IPS-15b (cell line): ENCODE data around the gene MRPL37.

Experiments used
- H3K27me3 ChIP-seq: one replicate; pipeline ENCODE4 v1.6.1; 2013; ENCODE audit warnings: low read length; ENCODE audit not compliant: control insufficient read depth, insufficient read depth
- H3K36me3 ChIP-seq: one replicate; pipeline ENCODE4 v1.6.1; 2013; ENCODE audit warnings: low read length; ENCODE audit not compliant: control insufficient read depth, insufficient read depth
- H3K4me1 ChIP-seq: one replicate; pipeline ENCODE4 v1.6.1; 2013; ENCODE audit warnings: mild to moderate bottlenecking, low read length; ENCODE audit not compliant: control insufficient read depth, insufficient read depth
- H3K4me3 ChIP-seq: one replicate; pipeline ENCODE4 v1.5.1; 2013; ENCODE audit warnings: low read depth, low read length
- H3K9ac ChIP-seq: one replicate; pipeline ENCODE4 v1.6.1; 2013; ENCODE audit warnings: low read depth, mild to moderate bottlenecking, low read length
- H3K9me3 ChIP-seq: one replicate; pipeline ENCODE4 v1.6.1; 2013; ENCODE audit warnings: mild to moderate bottlenecking, low read length; ENCODE audit not compliant: control insufficient read depth, insufficient read depth

Gene MRPL37

GRCh38 chr1:54199765-54200518, at the start of gene MRPL37, which contains the start of gene CYB5RL:
MRPL37 (plus strand) TSS chr1:54200167; CDS start chr1:54200244, 77 bp downstream.
CYB5RL (minus strand) TSS chr1:54200030; CDS start chr1:54195616, 4,414 bp downstream.
- peak within 1 kb of the TSS; percentile 82 for H3K4me3 ChIP-seq
- peaks cover 5% of the 10 kb centered on the region for H3K4me1 ChIP-seq
- no peaks in the 10 kb centered on the region for H3K9me3 ChIP-seq
- no peaks in the 10 kb centered on the region for H3K27me3 ChIP-seq
- peak within 1 kb of the TSS; percentile 95 for H3K9ac ChIP-seq
- H3K36me3 ChIP-seq = peaks cover 6% of the 10 kb centered on the region

- H3K4me3 ChIP-seq = no peak overlapping the region
- H3K36me3 ChIP-seq = no peaks in the 10 kb centered on the region
- H3K9me3 ChIP-seq = no peaks in the 10 kb centered on the region
- no peaks in the 10 kb centered on the region for H3K27me3 ChIP-seq
- peaks cover 3% of the 10 kb centered on the region for H3K4me1 ChIP-seq
- H3K9ac ChIP-seq = no peak overlapping the region
Measured at GRCh38 chr1:54151013-54151412, 49.0 kb upstream of the MRPL37 start.

- H3K4me3 ChIP-seq = no peak within 1 kb of the TSS
- H3K9ac ChIP-seq = no peak within 1 kb of the TSS
- H3K27me3 ChIP-seq = no peaks in the 10 kb centered on the region
- H3K4me1 ChIP-seq = peaks cover 3% of the 10 kb centered on the region
- H3K36me3 ChIP-seq = no peaks in the 10 kb centered on the region
- no peaks in the 10 kb centered on the region for H3K9me3 ChIP-seq
Measured at GRCh38 chr1:54152696-54153095, 47.3 kb upstream of the MRPL37 start, which contains the start of gene CDCP2. CDCP2 (minus strand) TSS chr1:54153000; CDS start chr1:54152922, 78 bp downstream.

GRCh38 chr1:54153535-54154439, 46.2 kb upstream of the MRPL37 start:
- Histone ChIP-seq H3K9ac (no peak overlapping the region), H3K4me1 (peaks cover 3% of the 10 kb centered on the region), H3K36me3 (no peaks in the 10 kb centered on the region), H3K4me3 (no peak overlapping the region), H3K27me3 (no peaks in the 10 kb centered on the region), H3K9me3 (no peaks in the 10 kb centered on the region)

GRCh38 chr1:54156201-54156600, 43.8 kb upstream of the MRPL37 start:
- H3K9ac ChIP-seq = no peak overlapping the region
- no peaks in the 10 kb centered on the region for H3K36me3 ChIP-seq
- peaks cover 3% of the 10 kb centered on the region for H3K4me1 ChIP-seq
- H3K9me3 ChIP-seq = no peaks in the 10 kb centered on the region
- H3K4me3 ChIP-seq = no peak overlapping the region
- H3K27me3 ChIP-seq = no peaks in the 10 kb centered on the region

- no peaks in the 10 kb centered on the region for H3K36me3 ChIP-seq
- peaks cover 3% of the 10 kb centered on the region for H3K4me1 ChIP-seq
- no peak overlapping the region for H3K4me3 ChIP-seq
- no peak overlapping the region for H3K9ac ChIP-seq
- no peaks in the 10 kb centered on the region for H3K27me3 ChIP-seq
- no peaks in the 10 kb centered on the region for H3K9me3 ChIP-seq
Measured at GRCh38 chr1:54156986-54157385, 43.0 kb upstream of the MRPL37 start.

GRCh38 chr1:54157401-54157800, 42.6 kb upstream of the MRPL37 start:
- Histone ChIP-seq H3K36me3 (no peaks in the 10 kb centered on the region), H3K9ac (no peak overlapping the region), H3K27me3 (no peaks in the 10 kb centered on the region), H3K9me3 (no peaks in the 10 kb centered on the region), H3K4me1 (peaks cover 3% of the 10 kb centered on the region), H3K4me3 (no peak overlapping the region)

- Histone ChIP-seq H3K9ac (no peak overlapping the region), H3K27me3 (no peaks in the 10 kb centered on the region), H3K36me3 (no peaks in the 10 kb centered on the region), H3K4me1 (peaks cover 3% of the 10 kb centered on the region), H3K4me3 (no peak overlapping the region), H3K9me3 (no peaks in the 10 kb centered on the region)
Measured at GRCh38 chr1:54158071-54158470, 41.9 kb upstream of the MRPL37 start.

GRCh38 chr1:54159733-54160316, 40.1 kb upstream of the MRPL37 start:
- Histone ChIP-seq H3K9me3 (no peaks in the 10 kb centered on the region), H3K9ac (no peak overlapping the region), H3K4me3 (no peak overlapping the region), H3K27me3 (no peaks in the 10 kb centered on the region), H3K36me3 (no peaks in the 10 kb centered on the region), H3K4me1 (no peaks in the 10 kb centered on the region)

- H3K36me3 ChIP-seq = no peaks in the 10 kb centered on the region
- no peaks in the 10 kb centered on the region for H3K27me3 ChIP-seq
- no peak overlapping the region for H3K9ac ChIP-seq
- no peaks in the 10 kb centered on the region for H3K9me3 ChIP-seq
- no peaks in the 10 kb centered on the region for H3K4me1 ChIP-seq
- H3K4me3 ChIP-seq = no peak overlapping the region
Measured at GRCh38 chr1:54160351-54160750, 39.6 kb upstream of the MRPL37 start.

GRCh38 chr1:54161495-54162168, 38.3 kb upstream of the MRPL37 start:
- no peaks in the 10 kb centered on the region for H3K36me3 ChIP-seq
- no peak overlapping the region for H3K9ac ChIP-seq
- no peaks in the 10 kb centered on the region for H3K27me3 ChIP-seq
- no peak overlapping the region for H3K4me3 ChIP-seq
- no peaks in the 10 kb centered on the region for H3K9me3 ChIP-seq
- H3K4me1 ChIP-seq = no peaks in the 10 kb centered on the region
